K562 (cell line): ENCODE data around the gene ARHGEF6. TPM values are rescaled to one million over a fixed set of nuclear protein-coding genes. Genes with fewer than 3 reads are reported as not detected.

Source experiments
- CXXC5 ChIP-seq: fragments of 250-450 bp; sonication (Bioruptor Pico); IDR thresholded peaks from 2 replicates; pipeline ENCODE4 v1.8.0; 2022; ENCODE audit warnings: inconsistent platforms, mild to moderate bottlenecking, moderate library complexity
- DDX20 ChIP-seq: fragments of 450-650 bp; IDR thresholded peaks from 2 replicates; pipeline ENCODE4 v1.6.1; 2016; ENCODE audit warnings: missing genetic modification characterization, low read depth, mild to moderate bottlenecking, missing compliant biosample characterization, moderate library complexity
- E2F3 ChIP-seq: fragments of 250-450 bp; sonication (Bioruptor Pico); IDR thresholded peaks from 2 replicates; pipeline ENCODE4 v1.4.0; 2020; ENCODE audit warnings: mild to moderate bottlenecking
- FOXP1 ChIP-seq: sonication (generic); formaldehyde crosslinking; IDR thresholded peaks from 2 replicates; pipeline ENCODE4 v1.8.0; 2022; ENCODE audit warnings: mild to moderate bottlenecking, missing genetic modification reagents
- GATAD2A ChIP-seq: fragments of 450-650 bp; IDR thresholded peaks from 2 replicates; pipeline ENCODE4 v1.6.1; 2017
- KAT2B ChIP-seq: IDR thresholded peaks from one replicate; pipeline ENCODE4 v1.6.1; 2012; ENCODE audit warnings: low read depth, mild to moderate bottlenecking, control low read depth, inconsistent platforms, low read length, moderate library complexity
- L3MBTL2 ChIP-seq: fragments of 450-650 bp; IDR thresholded peaks from 2 replicates; pipeline ENCODE4 v1.6.1; 2016; ENCODE audit warnings: mild to moderate bottlenecking, moderate library complexity
- MXI1 ChIP-seq: IDR thresholded peaks from 2 replicates; pipeline ENCODE4 v1.6.1; 2011; ENCODE audit warnings: low read depth, mild to moderate bottlenecking, improper control_type of control experiment, low read length
- NR2C2 ChIP-seq, 2 experiments: fragments of 200-800 bp in 1 of 2; sonication (Bioruptor generic) in 1 of 2; sonication (generic) in 1 of 2; formaldehyde crosslinking in 1 of 2; IDR thresholded peaks; 2 replicates each; pipeline versions ENCODE4 v1.6.1 to v1.8.0; 2016 to 2022; ENCODE audit warnings: mild to moderate bottlenecking in 1 of 2, missing compliant biosample characterization in 1 of 2, missing genetic modification characterization in 1 of 2, missing genetic modification reagents in 1 of 2
- POLR2A ChIP-seq: fragments of 450-650 bp; conservative IDR thresholded peaks from 2 replicates; pipeline ENCODE4 v1.6.1; 2016
- SMARCC2 ChIP-seq: fragments of 450-650 bp; IDR thresholded peaks from 2 replicates; pipeline ENCODE4 v1.6.1; 2017; ENCODE audit warnings: antibody characterized with exemption, moderate library complexity, mild to moderate bottlenecking, low read depth
- ZNF263 ChIP-seq: sonication (generic); formaldehyde crosslinking; IDR thresholded peaks from 2 replicates; pipeline ENCODE4 v1.8.0; 2022; ENCODE audit warnings: mild to moderate bottlenecking, missing genetic modification reagents, borderline replicate concordance
- ZNF609 ChIP-seq: sonication (generic); formaldehyde crosslinking; IDR thresholded peaks from 2 replicates; pipeline ENCODE4 v1.8.1; 2023; ENCODE audit warnings: missing genetic modification reagents, mild to moderate bottlenecking, borderline replicate concordance
- polyA plus RNA-seq, 8 experiments: library from polyadenylated mRNA; depleted of rRNA in 4 of 8; stranded (reverse) in 5 of 8; unstranded in 3 of 8; fragments of >200 nt; fragmentation: Nextera tagmentation in 2 of 8; fragmentation: Illumina TruSeq in 1 of 8; extraction: Ambion mirVana in 2 of 8; extraction: Trizol in 1 of 8; gene quantifications; 2 replicates each; pipeline versions ENCODE4 v1.2.1 to v1.2.3, GENCODE V29; 2011 to 2014; ENCODE audit warnings: inconsistent platforms in 1 of 8, missing spikeins in 1 of 8
- total RNA-seq, 7 experiments: library from RNA; depleted of rRNA in 6 of 7; stranded (reverse); fragments of >200 nt in 6 of 7; fragmentation: Illumina TruSeq in 2 of 7; extraction: Trizol in 2 of 7; gene quantifications; 2 replicates each; pipeline versions ENCODE4 v1.2.1 to v1.2.3, GENCODE V29; 2011 to 2021; ENCODE audit warnings: low replicate concordance in 1 of 7
- TF ChIP-seq, protein P1 (sequence below): sonication (generic); formaldehyde crosslinking; IDR thresholded peaks from 2 replicates; pipeline ENCODE4 v1.8.1; 2022; ENCODE audit warnings: missing genetic modification reagents
- TF ChIP-seq, protein P2 (sequence below): fragments of 250-450 bp; sonication (Bioruptor Pico); IDR thresholded peaks from 2 replicates; pipeline ENCODE4 v1.5.0; 2021
- TF ChIP-seq, protein P3 (sequence below): fragments of 450-650 bp; formaldehyde crosslinking; IDR thresholded peaks from 2 replicates; pipeline ENCODE4 v1.4.0; 2020; ENCODE audit warnings: mild to moderate bottlenecking, moderate library complexity

The ARHGEF6 gene
- total and polyA plus RNA-seq, 9 of the 15 experiments (the other 6 are each of a cell fraction or from before 2014, with no cell fraction given) = 2.9 to 22.1 (median 13.3) TPM

DNA sequence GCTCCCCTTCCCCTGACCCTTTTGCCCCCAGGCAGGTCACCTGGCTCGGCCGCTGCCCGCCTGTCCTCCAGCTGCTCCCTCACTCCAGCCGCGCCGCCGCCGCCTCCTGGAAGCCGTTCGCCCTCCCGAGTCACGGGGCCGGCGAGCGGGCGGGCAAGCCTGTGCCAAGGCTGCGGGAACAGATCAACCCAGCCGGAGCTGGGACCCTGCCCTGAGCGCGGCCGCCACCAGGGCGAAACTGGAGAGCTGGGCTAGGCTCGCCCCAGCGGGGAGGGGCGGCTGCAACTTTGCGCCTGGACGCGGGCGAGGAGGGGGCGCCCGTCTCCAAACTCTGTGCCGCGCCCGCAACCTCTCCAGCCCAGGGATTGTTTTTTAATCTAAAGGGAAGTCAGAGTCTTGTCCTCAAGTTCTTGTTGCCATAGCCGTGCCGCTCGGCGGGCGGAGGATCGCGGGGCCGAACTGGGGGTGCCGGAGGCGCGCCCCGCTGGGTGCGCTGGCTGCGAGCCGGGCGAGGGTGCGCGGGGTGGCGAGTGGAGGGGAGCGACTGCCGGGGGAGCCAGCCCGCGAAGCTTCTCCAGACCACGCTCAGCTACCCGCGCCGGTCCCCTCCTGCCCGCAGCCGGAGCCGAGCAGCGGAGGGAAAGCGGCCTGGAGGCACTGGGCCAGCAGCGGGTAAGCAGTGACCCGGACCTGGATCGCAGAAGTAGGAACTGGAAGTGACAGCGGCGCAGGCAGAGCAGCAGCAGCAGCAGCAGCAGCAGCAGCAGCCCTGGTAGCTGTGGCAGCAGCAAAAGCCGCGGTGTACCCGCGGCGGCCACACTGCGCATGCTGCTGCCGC is 13.4 kb downstream of the ARHGEF6 start (continued):
- TF ChIP-seq, protein P1, sequence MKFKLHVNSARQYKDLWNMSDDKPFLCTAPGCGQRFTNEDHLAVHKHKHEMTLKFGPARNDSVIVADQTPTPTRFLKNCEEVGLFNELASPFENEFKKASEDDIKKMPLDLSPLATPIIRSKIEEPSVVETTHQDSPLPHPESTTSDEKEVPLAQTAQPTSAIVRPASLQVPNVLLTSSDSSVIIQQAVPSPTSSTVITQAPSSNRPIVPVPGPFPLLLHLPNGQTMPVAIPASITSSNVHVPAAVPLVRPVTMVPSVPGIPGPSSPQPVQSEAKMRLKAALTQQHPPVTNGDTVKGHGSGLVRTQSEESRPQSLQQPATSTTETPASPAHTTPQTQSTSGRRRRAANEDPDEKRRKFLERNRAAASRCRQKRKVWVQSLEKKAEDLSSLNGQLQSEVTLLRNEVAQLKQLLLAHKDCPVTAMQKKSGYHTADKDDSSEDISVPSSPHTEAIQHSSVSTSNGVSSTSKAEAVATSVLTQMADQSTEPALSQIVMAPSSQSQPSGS = no peak
- TF ChIP-seq SMARCC2 (no peak), FOXP1 (no peak), POLR2A (peak; percentile 37; the same call in 1 of the 2 replicates), KAT2B (no peak), MXI1 (no peak), ZNF263 (no peak), NR2C2 (CRISPR knock-in tag; IDR thresholded peaks at IDR 0.05) (no peak), NR2C2 (tag; IDR thresholded peaks at IDR 0.05) (0 out of 2 replicates have a peak, but pooled peaks have one; percentile 3), GATAD2A (no peak; the same call in 1 of the 2 replicates), CXXC5 (CRISPR knock-in tag) (peak; percentile 34; the same call in 1 of the 2 replicates), DDX20 (tag) (no peak), E2F3 (CRISPR knock-in tag) (no peak), L3MBTL2 (peak; percentile 56; the same call in 1 of the 2 replicates), ZNF609 (CRISPR knock-in tag) (no peak)
- TF ChIP-seq, protein P2, sequence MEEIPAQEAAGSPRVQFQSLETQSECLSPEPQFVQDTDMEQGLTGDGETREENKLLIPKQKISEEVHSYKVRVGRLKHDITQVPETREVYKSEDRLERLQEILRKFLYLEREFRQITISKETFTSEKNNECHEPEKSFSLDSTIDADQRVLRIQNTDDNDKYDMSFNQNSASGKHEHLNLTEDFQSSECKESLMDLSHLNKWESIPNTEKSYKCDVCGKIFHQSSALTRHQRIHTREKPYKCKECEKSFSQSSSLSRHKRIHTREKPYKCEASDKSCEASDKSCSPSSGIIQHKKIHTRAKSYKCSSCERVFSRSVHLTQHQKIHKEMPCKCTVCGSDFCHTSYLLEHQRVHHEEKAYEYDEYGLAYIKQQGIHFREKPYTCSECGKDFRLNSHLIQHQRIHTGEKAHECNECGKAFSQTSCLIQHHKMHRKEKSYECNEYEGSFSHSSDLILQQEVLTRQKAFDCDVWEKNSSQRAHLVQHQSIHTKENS (CRISPR knock-in tag) = no peak
- TF ChIP-seq, protein P3, sequence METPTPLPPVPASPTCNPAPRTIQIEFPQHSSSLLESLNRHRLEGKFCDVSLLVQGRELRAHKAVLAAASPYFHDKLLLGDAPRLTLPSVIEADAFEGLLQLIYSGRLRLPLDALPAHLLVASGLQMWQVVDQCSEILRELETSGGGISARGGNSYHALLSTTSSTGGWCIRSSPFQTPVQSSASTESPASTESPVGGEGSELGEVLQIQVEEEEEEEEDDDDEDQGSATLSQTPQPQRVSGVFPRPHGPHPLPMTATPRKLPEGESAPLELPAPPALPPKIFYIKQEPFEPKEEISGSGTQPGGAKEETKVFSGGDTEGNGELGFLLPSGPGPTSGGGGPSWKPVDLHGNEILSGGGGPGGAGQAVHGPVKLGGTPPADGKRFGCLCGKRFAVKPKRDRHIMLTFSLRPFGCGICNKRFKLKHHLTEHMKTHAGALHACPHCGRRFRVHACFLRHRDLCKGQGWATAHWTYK (CRISPR knock-in tag) = no peak
